K562 (cell line): Measurements from ENCODE around the gene RBP3. TPM values are rescaled to one million over a fixed set of nuclear protein-coding genes. Genes with fewer than 3 reads are reported as not detected.

Source experiments
- ATAC-seq: fragments of 200-7000 bp; cut with Tn5 transposase; 3 replicates; pipeline ENCODE4 v1.9.1; 2020; ENCODE audit warnings: moderate library complexity
- BruUV-seq: library from RNA; stranded (reverse); fragments of 400-500 nt; replicated peaks from 2 replicates; lab custom pipeline; 2021; lab: Mats Ljungman, UMichigan
- CTCF ChIA-PET: fragments of 300-600 bp; formaldehyde crosslinking; extraction: SDS; loops from one replicate; lab custom pipeline; 2021; ENCODE audit warnings: low intra/inter-chr PET ratio; lab: Yijun Ruan, JAX
- POLR2A ChIA-PET: fragments of 300-600, 350-650 bp; sonication (Branson Sonifier 250); formaldehyde crosslinking; extraction: SDS; loops from one replicate; lab custom pipeline; 2021; ENCODE audit warnings: antibody characterized with exemption, inconsistent platforms; lab: Yijun Ruan, JAX
- DNase-seq, 4 experiments: peaks; one replicate each; pipeline versions ENCODE4 v3.0.0 to v3.0.0-alpha.2; 2011 to 2018; ENCODE audit warnings: low spot score in 3 of 4, mixed read lengths in 3 of 4; ENCODE audit errors: extremely low read depth in 1 of 4
- FAIRE-seq: peaks from 2 replicates; lab custom pipeline; 2011; peaks lifted over from hg19 to GRCh38; lab: Jason Lieb, UNC
- H2AFZ ChIP-seq: 2 replicates; pipeline ENCODE4 v1.6.0; 2011; ENCODE audit warnings: low read depth, low read length, control low read depth, inconsistent platforms
- H3K27ac ChIP-seq: fragments of 200-600 bp; 3 replicates; pipeline ENCODE4 v1.8.0; 2011; ENCODE audit warnings: low read depth, mild to moderate bottlenecking, control low read depth, inconsistent platforms, low read length, moderate library complexity, mixed read lengths; ENCODE audit errors: extremely low read depth
- H3K27me3 ChIP-seq, 2 experiments: fragments of 300-600 bp in 1 of 2; 2 replicates in 1 of 2; 3 replicates in 1 of 2; pipeline versions ENCODE4 v1.6.0 to v1.8.0; 2011; ENCODE audit warnings: inconsistent platforms in 2 of 2, low read length in 2 of 2, mild to moderate bottlenecking in 1 of 2, mixed read lengths in 1 of 2, moderate library complexity in 1 of 2; ENCODE audit not compliant: control insufficient read depth in 2 of 2, insufficient read depth in 2 of 2
- H3K36me3 ChIP-seq: fragments of 300-600 bp; 3 replicates; pipeline ENCODE4 v1.8.0; 2011; ENCODE audit warnings: mild to moderate bottlenecking, low read length, inconsistent platforms; ENCODE audit not compliant: control insufficient read depth, insufficient read depth
- H3K4me1 ChIP-seq, 2 experiments: fragments of 200-600 bp in 1 of 2; replicated peaks in 1 of 2; 2 replicates in 1 of 2; 3 replicates in 1 of 2; pipeline versions ENCODE4 v1.5.1 to v1.8.0; 2011; ENCODE audit warnings: inconsistent platforms in 2 of 2, low read length in 2 of 2, mild to moderate bottlenecking in 1 of 2, mixed read lengths in 1 of 2, moderate library complexity in 1 of 2; ENCODE audit not compliant: control insufficient read depth in 2 of 2, insufficient read depth in 2 of 2
- H3K4me2 ChIP-seq: 2 replicates; pipeline ENCODE4 v1.6.1; 2011; ENCODE audit warnings: low read length, control low read depth, inconsistent platforms, mixed read lengths; ENCODE audit not compliant: insufficient read depth
- H3K4me3 ChIP-seq: fragments of 200-600 bp; sonication (generic), shearing (Covaris generic); 2 replicates; pipeline ENCODE4 v1.5.1; 2016; ENCODE audit warnings: control low read depth, inconsistent platforms
- H3K79me2 ChIP-seq: fragments of 200-600 bp; 3 replicates; pipeline ENCODE4 v1.8.0; 2011; ENCODE audit warnings: low read length, inconsistent platforms; ENCODE audit not compliant: control insufficient read depth, insufficient read depth
- H3K9ac ChIP-seq, 2 experiments: 2 replicates each; pipeline versions ENCODE4 v1.6.0 to v1.6.1; 2011; ENCODE audit warnings: low read depth in 2 of 2, low read length in 2 of 2, control low read depth in 1 of 2, inconsistent platforms in 1 of 2, mild to moderate bottlenecking in 1 of 2, mixed read lengths in 1 of 2; ENCODE audit not compliant: insufficient read depth in 1 of 2
- H3K9me1 ChIP-seq: one replicate; pipeline ENCODE4 v1.6.0; 2011; ENCODE audit warnings: inconsistent platforms, mild to moderate bottlenecking, low read length, moderate library complexity; ENCODE audit not compliant: control insufficient read depth, insufficient read depth
- H3K9me3 ChIP-seq: replicated peaks from 2 replicates; pipeline ENCODE4 v1.5.1; 2011; ENCODE audit warnings: low read depth, low read length, inconsistent platforms; ENCODE audit not compliant: control insufficient read depth, insufficient read depth
- H4K20me1 ChIP-seq: replicated peaks from 2 replicates; pipeline ENCODE4 v1.6.1; 2011; ENCODE audit warnings: low read length, inconsistent platforms, mixed read lengths; ENCODE audit not compliant: control insufficient read depth, insufficient read depth
- BCL6 ChIP-seq: fragments of 250-450 bp; sonication (Bioruptor Pico); IDR thresholded peaks from 2 replicates; pipeline ENCODE4 v1.4.0; 2020
- RAD21 ChIP-seq, 2 experiments: fragments of 250-450 bp in 1 of 2; fragments of 450-650 bp in 1 of 2; sonication (Bioruptor Pico) in 1 of 2; formaldehyde crosslinking in 1 of 2; IDR thresholded peaks in 1 of 2; conservative IDR thresholded peaks in 1 of 2; 2 replicates each; pipeline versions ENCODE4 v1.4.0 to v1.8.0; 2020 to 2022; ENCODE audit warnings: mild to moderate bottlenecking in 2 of 2, moderate library complexity in 1 of 2
- ZNF174 ChIP-seq: fragments of 250-450 bp; sonication (Bioruptor Pico); IDR thresholded peaks from 2 replicates; pipeline ENCODE4 v1.4.0; 2020; ENCODE audit warnings: mild to moderate bottlenecking
- WGBS: fragments of 100-300 bp; shearing (Covaris generic); methylation state at CpG from one replicate; pipeline ENCODE4 v1.1.6; 2016; ENCODE audit warnings: low coverage, mixed read lengths; ENCODE audit not compliant: insufficient coverage; ENCODE audit errors: missing lambda C conversion rate; 5-methylcytosine and 5-hydroxymethylcytosine counted together
- in situ Hi-C: fragments of 300-500 bp; cut with MboI; formaldehyde crosslinking; loops from 4 replicates; pipeline ENCODE4 v1.15.0; 2018; ENCODE audit warnings: inconsistent platforms, mixed read lengths
- intact Hi-C: fragments of 100-400 bp; cut with micrococcal nuclease; formaldehyde crosslinking; loops from 2 replicates; pipeline ENCODE4 v1.14.2; 2022
- polyA plus RNA-seq, 8 experiments: library from polyadenylated mRNA; depleted of rRNA in 4 of 8; stranded (reverse) in 5 of 8; unstranded in 3 of 8; fragments of >200 nt; fragmentation: Nextera tagmentation in 2 of 8; fragmentation: Illumina TruSeq in 1 of 8; extraction: Ambion mirVana in 2 of 8; extraction: Trizol in 1 of 8; gene quantifications; 2 replicates each; pipeline versions ENCODE4 v1.2.1 to v1.2.3, GENCODE V29; 2011 to 2014; ENCODE audit warnings: inconsistent platforms in 1 of 8, missing spikeins in 1 of 8
- total RNA-seq, 7 experiments: library from RNA; depleted of rRNA in 6 of 7; stranded (reverse); fragments of >200 nt in 6 of 7; fragmentation: Illumina TruSeq in 2 of 7; extraction: Trizol in 2 of 7; gene quantifications; 2 replicates each; pipeline versions ENCODE4 v1.2.1 to v1.2.3, GENCODE V29; 2011 to 2021; ENCODE audit warnings: low replicate concordance in 1 of 7
- TF ChIP-seq, protein P1 (sequence below), 2 experiments: fragments of 450-650 bp; IDR thresholded peaks; 2 replicates each; pipeline ENCODE4 v1.6.1; 2016; ENCODE audit warnings: mild to moderate bottlenecking in 2 of 2, borderline replicate concordance in 1 of 2, low read depth in 1 of 2, moderate library complexity in 1 of 2
- TF ChIP-seq, protein P2 (sequence below): sonication (generic); formaldehyde crosslinking; IDR thresholded peaks from 2 replicates; pipeline ENCODE4 v1.8.0; 2022; ENCODE audit warnings: missing genetic modification reagents, mild to moderate bottlenecking, borderline replicate concordance
- TF ChIP-seq, protein P3 (sequence below), 3 experiments: IDR thresholded peaks in 2 of 3; conservative IDR thresholded peaks in 1 of 3; 2 replicates each; pipeline ENCODE4 v1.5.1; 2011 to 2012; ENCODE audit warnings: low read length in 3 of 3, mild to moderate bottlenecking in 3 of 3, control low read depth in 2 of 3, improper control_type of control experiment in 1 of 3, inconsistent platforms in 1 of 3, low read depth in 1 of 3, mixed read lengths in 1 of 3, moderate library complexity in 1 of 3; ENCODE audit not compliant: insufficient read depth in 2 of 3

The RBP3 gene
- total and polyA plus RNA-seq, 9 of the 15 experiments (the other 6 are each of a cell fraction or from before 2014, with no cell fraction given): not detected

DNA sequence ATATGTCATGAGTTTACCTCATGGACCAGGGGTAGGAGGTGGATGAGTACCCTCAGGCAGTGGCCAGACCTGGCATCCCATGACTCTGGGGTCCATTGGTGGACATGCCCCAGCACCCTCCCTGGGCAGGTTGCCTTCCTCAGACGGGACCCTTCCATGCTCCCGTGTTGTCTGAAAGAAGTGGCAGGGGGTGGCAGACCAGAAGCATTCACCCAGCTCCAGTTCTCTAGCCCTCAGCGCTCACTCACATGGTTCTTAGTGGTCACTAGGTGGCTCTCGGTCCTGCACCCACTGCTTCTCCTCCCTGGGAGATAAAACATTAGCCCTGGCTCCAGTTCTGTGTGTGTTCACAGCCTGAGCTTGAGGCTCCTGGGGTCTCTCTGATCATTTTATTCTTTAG lies 6.0 kb downstream of the RBP3 start:
- H3K4me1 ChIP-seq: peaks cover 0 to 17% of the 10 kb centered on the region in 2 experiments; a peak in 1 of 5 replicates
- H3K27ac ChIP-seq: no peak overlapping the region
- H3K79me2 ChIP-seq: no peaks in the 10 kb centered on the region
- H3K4me2 ChIP-seq: no peak overlapping the region
- H3K9me1 ChIP-seq: no peaks in the 10 kb centered on the region
- WGBS: 0% methylated on average over 4 of the region's 4 CpGs
- in situ Hi-C loops (no loop called here), intact Hi-C loops (no loop called here)
- H3K4me3 ChIP-seq: no peak overlapping the region
- no TSS peak for BruUV-seq
- no peak overlapping the region for H2AFZ ChIP-seq
- H3K36me3 ChIP-seq: no peaks in the 10 kb centered on the region
- peaks cover 25% of the 10 kb centered on the region for H4K20me1 ChIP-seq
- DNase-seq: peak in 1 of 4 experiments; percentile 26
- H3K27me3 ChIP-seq: peaks cover 27 to 68% of the 10 kb centered on the region in 2 experiments
- no peaks in the 10 kb centered on the region for H3K9me3 ChIP-seq
- TF ChIP-seq, protein P1, sequence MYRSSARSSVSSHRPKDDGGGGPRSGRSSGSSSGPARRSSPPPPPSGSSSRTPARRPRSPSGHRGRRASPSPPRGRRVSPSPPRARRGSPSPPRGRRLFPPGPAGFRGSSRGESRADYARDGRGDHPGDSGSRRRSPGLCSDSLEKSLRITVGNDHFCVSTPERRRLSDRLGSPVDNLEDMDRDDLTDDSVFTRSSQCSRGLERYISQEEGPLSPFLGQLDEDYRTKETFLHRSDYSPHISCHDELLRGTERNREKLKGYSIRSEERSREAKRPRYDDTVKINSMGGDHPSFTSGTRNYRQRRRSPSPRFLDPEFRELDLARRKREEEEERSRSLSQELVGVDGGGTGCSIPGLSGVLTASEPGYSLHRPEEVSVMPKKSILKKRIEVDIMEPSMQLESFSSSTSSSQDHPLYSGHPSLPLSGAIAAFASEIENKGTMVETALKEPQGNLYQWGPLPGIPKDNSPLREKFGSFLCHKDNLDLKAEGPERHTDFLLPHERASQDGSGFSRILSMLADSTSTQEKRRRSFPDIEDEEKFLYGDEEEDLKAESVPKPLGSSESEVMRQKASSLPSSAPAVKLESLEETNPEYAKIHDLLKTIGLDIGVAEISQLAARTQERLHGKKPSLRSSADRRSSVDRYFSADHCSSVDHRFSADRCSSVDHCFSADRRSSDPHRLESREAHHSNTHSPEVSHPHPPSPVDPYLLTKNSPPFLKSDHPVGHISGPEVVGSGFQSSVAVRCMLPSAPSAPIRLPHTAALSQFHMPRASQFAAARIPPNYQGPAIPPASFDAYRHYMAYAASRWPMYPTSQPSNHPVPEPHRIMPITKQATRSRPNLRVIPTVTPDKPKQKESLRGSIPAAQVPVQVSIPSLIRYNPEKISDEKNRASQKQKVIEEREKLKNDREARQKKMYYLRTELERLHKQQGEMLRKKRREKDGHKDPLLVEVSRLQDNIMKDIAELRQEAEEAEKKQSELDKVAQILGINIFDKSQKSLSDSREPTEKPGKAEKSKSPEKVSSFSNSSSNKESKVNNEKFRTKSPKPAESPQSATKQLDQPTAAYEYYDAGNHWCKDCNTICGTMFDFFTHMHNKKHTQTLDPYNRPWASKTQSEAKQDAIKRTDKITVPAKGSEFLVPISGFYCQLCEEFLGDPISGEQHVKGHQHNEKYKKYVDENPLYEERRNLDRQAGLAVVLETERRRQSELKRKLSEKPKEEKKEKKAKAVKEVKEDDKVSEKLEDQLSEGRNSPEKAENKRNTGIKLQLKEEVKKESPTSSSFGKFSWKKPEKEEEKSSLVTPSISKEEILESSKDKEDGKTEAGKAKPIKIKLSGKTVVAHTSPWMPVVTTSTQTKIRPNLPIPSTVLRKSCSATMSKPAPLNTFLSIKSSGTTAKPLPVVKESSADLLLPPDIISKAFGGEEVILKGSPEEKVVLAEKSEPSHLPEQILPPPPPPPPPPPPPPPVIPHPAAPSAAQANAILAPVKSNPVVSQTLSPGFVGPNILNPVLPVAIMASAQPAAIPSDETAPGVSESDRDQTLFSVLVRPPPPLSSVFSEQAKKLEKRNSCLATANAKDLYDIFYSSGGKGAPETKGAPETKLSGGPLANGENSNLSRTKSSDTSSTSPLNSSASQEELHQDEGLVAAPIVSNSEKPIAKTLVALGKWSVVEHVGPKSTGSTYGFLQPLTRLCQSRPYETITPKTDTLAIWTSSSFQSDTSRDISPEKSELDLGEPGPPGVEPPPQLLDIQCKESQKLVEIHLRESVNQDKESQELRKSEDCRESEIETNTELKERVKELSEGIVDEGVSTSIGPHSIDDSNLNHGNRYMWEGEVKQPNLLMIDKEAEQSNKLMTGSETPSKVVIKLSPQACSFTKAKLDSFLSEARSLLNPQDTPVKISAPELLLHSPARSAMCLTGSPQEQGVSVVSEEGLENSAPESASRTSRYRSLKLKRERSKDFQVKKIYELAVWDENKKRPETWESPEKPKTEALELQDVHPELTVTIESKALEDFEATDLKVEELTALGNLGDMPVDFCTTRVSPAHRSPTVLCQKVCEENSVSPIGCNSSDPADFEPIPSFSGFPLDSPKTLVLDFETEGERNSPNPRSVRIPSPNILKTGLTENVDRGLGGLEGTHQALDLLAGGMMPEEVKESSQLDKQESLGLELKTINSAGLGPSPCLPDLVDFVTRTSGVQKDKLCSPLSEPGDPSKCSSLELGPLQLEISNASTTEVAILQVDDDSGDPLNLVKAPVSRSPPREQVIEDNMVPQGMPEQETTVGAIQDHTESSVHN (IDR thresholded peaks at IDR 0.05; ENCODE audit: borderline replicate concordance in 1 of 2, low read depth in 1 of 2): no peak
- TF ChIP-seq RAD21 (CRISPR knock-in tag; conservative IDR thresholded peaks at IDR 0.05 in 1 of 2, IDR thresholded peaks at IDR 0.05 in 1 of 2) (peak; percentile 13 to 42; a peak in 2 of 4 replicates), ZNF174 (no peak), BCL6 (CRISPR knock-in tag) (no peak)
- TF ChIP-seq, protein P2, sequence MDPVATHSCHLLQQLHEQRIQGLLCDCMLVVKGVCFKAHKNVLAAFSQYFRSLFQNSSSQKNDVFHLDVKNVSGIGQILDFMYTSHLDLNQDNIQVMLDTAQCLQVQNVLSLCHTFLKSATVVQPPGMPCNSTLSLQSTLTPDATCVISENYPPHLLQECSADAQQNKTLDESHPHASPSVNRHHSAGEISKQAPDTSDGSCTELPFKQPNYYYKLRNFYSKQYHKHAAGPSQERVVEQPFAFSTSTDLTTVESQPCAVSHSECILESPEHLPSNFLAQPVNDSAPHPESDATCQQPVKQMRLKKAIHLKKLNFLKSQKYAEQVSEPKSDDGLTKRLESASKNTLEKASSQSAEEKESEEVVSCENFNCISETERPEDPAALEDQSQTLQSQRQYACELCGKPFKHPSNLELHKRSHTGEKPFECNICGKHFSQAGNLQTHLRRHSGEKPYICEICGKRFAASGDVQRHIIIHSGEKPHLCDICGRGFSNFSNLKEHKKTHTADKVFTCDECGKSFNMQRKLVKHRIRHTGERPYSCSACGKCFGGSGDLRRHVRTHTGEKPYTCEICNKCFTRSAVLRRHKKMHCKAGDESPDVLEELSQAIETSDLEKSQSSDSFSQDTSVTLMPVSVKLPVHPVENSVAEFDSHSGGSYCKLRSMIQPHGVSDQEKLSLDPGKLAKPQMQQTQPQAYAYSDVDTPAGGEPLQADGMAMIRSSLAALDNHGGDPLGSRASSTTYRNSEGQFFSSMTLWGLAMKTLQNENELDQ (CRISPR knock-in tag): no peak
- TF ChIP-seq, protein P3, sequence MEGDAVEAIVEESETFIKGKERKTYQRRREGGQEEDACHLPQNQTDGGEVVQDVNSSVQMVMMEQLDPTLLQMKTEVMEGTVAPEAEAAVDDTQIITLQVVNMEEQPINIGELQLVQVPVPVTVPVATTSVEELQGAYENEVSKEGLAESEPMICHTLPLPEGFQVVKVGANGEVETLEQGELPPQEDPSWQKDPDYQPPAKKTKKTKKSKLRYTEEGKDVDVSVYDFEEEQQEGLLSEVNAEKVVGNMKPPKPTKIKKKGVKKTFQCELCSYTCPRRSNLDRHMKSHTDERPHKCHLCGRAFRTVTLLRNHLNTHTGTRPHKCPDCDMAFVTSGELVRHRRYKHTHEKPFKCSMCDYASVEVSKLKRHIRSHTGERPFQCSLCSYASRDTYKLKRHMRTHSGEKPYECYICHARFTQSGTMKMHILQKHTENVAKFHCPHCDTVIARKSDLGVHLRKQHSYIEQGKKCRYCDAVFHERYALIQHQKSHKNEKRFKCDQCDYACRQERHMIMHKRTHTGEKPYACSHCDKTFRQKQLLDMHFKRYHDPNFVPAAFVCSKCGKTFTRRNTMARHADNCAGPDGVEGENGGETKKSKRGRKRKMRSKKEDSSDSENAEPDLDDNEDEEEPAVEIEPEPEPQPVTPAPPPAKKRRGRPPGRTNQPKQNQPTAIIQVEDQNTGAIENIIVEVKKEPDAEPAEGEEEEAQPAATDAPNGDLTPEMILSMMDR (IDR thresholded peaks at IDR 0.05 in 2 of 3, conservative IDR thresholded peaks at IDR 0.05 in 1 of 3; ENCODE audit: insufficient read depth in 2 of 3, low read depth in 1 of 3, low read length in 3 of 3): peak; percentile 26 to 39 (median 34); a peak in 4 of 6 replicates
- TF ChIP-seq, all 486 proteins: peak for 2
- CTCF ChIA-PET: no interaction called here
- POLR2A ChIA-PET: interaction anchor here (0.9 kb wide), 1 partner anchor 14 kb away, joined by 3 read pairs; no protein-coding TSS in a partner anchor
- peak; percentile 65 for ATAC-seq
- H3K9ac ChIP-seq: no peak overlapping the region
- no peak for FAIRE-seq
